GM12878 (cell line): ENCODE measurements around the gene MIAT. TPM values are rescaled to one million over a fixed set of nuclear protein-coding genes. Genes with fewer than 3 reads are reported as not detected.

Experiments used
- polyA plus RNA-seq, 11 experiments: library from polyadenylated mRNA; depleted of rRNA in 4 of 11; unstranded in 6 of 11; stranded (reverse) in 5 of 11; fragments of >200 nt; fragmentation: Nextera tagmentation in 4 of 11; fragmentation: Illumina TruSeq in 1 of 11; extraction: Ambion mirVana in 4 of 11; extraction: Trizol in 1 of 11; gene quantifications; 1 replicate in 1 of 11; 2 replicates in 10 of 11; pipeline versions ENCODE4 v1.2.1 to v1.2.3, GENCODE V29; 2011 to 2016; ENCODE audit warnings: inconsistent platforms in 2 of 11, missing spikeins in 2 of 11, low read depth in 1 of 11
- small RNA-seq: library from RNA; depleted of rRNA; stranded (forward); fragments of <200 nt; gene quantifications from one replicate; pipeline ENCODE3, GENCODE V24; 2014
- total RNA-seq, 4 experiments: library from RNA; depleted of rRNA in 3 of 4; stranded (reverse); fragments of >200 nt in 3 of 4; fragmentation: Illumina TruSeq in 1 of 4; extraction: Trizol in 1 of 4; gene quantifications; 2 replicates each; pipeline versions ENCODE4 v1.2.1 to v1.2.3, GENCODE V29; 2013 to 2021

MIAT gene
- total and polyA plus RNA-seq, 10 of the 15 experiments (the other 5 are each of a cell fraction or from before 2014, with no cell fraction given), result 0.39 to 13.7 (median 4.6) TPM

Small RNAs within 50 kb of the gene (small RNA-seq; reads per million reads assigned to genes)
- not detected for gene RF01874

Other genes starting within 250 kb of the MIAT start
- gene ASPHD2, start 228.3 kb upstream of the MIAT start, total RNA-seq (2014; rRNA removed), result 10.4 and 10.8 TPM in 2 replicates
- gene ASPHD2, start 228.3 kb upstream of the MIAT start, total RNA-seq (2014; rRNA removed; fragmentation: Illumina TruSeq; extraction: Trizol), result 5.0 and 5.3 TPM in 2 replicates
- gene ASPHD2, start 228.3 kb upstream of the MIAT start, total RNA-seq (2021), result 10.6 TPM in 2 replicates
- gene ASPHD2, start 228.3 kb upstream of the MIAT start, polyA plus RNA-seq (2011; rRNA removed), result 6.2 and 7.7 TPM in 2 replicates
- 3.5 and 5.1 TPM in 2 replicates for gene ASPHD2, start 228.3 kb upstream of the MIAT start, polyA plus RNA-seq (2014; fragmentation: Illumina TruSeq; extraction: Trizol)
- gene ASPHD2, start 228.3 kb upstream of the MIAT start, polyA plus RNA-seq (2014; fragmentation: Nextera tagmentation; extraction: Ambion mirVana), result 1 to 10 TPM; 1.6 to 2.3 TPM
- gene ASPHD2, start 228.3 kb upstream of the MIAT start, polyA plus RNA-seq (2014; rRNA removed), result 9.0 TPM in 2 replicates
- 1 to 10 TPM; 1.6 to 3.2 TPM for gene ASPHD2, start 228.3 kb upstream of the MIAT start, polyA plus RNA-seq (2016; fragmentation: Nextera tagmentation; extraction: Ambion mirVana)
- gene HPS4, start 173.8 kb upstream of the MIAT start, total RNA-seq (2014; rRNA removed), result 36.7 and 38.5 TPM in 2 replicates
- gene HPS4, start 173.8 kb upstream of the MIAT start, total RNA-seq (2014; rRNA removed; fragmentation: Illumina TruSeq; extraction: Trizol), result 24.2 and 25.7 TPM in 2 replicates
- gene HPS4, start 173.8 kb upstream of the MIAT start, total RNA-seq (2021), result 34.2 and 35.2 TPM in 2 replicates
- gene HPS4, start 173.8 kb upstream of the MIAT start, polyA plus RNA-seq (2011; rRNA removed), result 36.5 and 52.5 TPM in 2 replicates
- gene HPS4, start 173.8 kb upstream of the MIAT start, polyA plus RNA-seq (2014; fragmentation: Illumina TruSeq; extraction: Trizol), result 27.3 and 31.1 TPM in 2 replicates
- 10 to 100 TPM; 11.7 to 12.3 TPM for gene HPS4, start 173.8 kb upstream of the MIAT start, polyA plus RNA-seq (2014; fragmentation: Nextera tagmentation; extraction: Ambion mirVana)
- 32.4 and 34.4 TPM in 2 replicates for gene HPS4, start 173.8 kb upstream of the MIAT start, polyA plus RNA-seq (2014; rRNA removed)
- 10 to 100 TPM; 28.7 to 30.5 TPM for gene HPS4, start 173.8 kb upstream of the MIAT start, polyA plus RNA-seq (2016; fragmentation: Nextera tagmentation; extraction: Ambion mirVana)
- 17.2 and 17.7 TPM in 2 replicates for gene SRRD, start 173.7 kb upstream of the MIAT start, total RNA-seq (2014; rRNA removed)
- gene SRRD, start 173.7 kb upstream of the MIAT start, total RNA-seq (2014; rRNA removed; fragmentation: Illumina TruSeq; extraction: Trizol), result 21.2 and 26.4 TPM in 2 replicates
- gene SRRD, start 173.7 kb upstream of the MIAT start, total RNA-seq (2021), result 27.5 and 32.9 TPM in 2 replicates
- gene SRRD, start 173.7 kb upstream of the MIAT start, polyA plus RNA-seq (2011; rRNA removed), result 50.5 and 55.9 TPM in 2 replicates
- 31.5 and 41.6 TPM in 2 replicates for gene SRRD, start 173.7 kb upstream of the MIAT start, polyA plus RNA-seq (2014; fragmentation: Illumina TruSeq; extraction: Trizol)
- gene SRRD, start 173.7 kb upstream of the MIAT start, polyA plus RNA-seq (2014; fragmentation: Nextera tagmentation; extraction: Ambion mirVana), result 10 to 100 TPM in 1 of 2 experiments, 1 to 10 TPM in 1; 4.1 to 15.4 TPM
- 22.3 and 27.4 TPM in 2 replicates for gene SRRD, start 173.7 kb upstream of the MIAT start, polyA plus RNA-seq (2014; rRNA removed)
- 10 to 100 TPM; 42.9 to 50.6 TPM for gene SRRD, start 173.7 kb upstream of the MIAT start, polyA plus RNA-seq (2016; fragmentation: Nextera tagmentation; extraction: Ambion mirVana)
- 31.7 and 34.6 TPM in 2 replicates for gene TFIP11, start 145.1 kb upstream of the MIAT start, total RNA-seq (2014; rRNA removed)
- gene TFIP11, start 145.1 kb upstream of the MIAT start, total RNA-seq (2014; rRNA removed; fragmentation: Illumina TruSeq; extraction: Trizol), result 28.3 and 32.2 TPM in 2 replicates
- 35.6 and 42.2 TPM in 2 replicates for gene TFIP11, start 145.1 kb upstream of the MIAT start, total RNA-seq (2021)
- gene TFIP11, start 145.1 kb upstream of the MIAT start, polyA plus RNA-seq (2011; rRNA removed), result 36.5 and 43.3 TPM in 2 replicates
- 27.3 and 29.4 TPM in 2 replicates for gene TFIP11, start 145.1 kb upstream of the MIAT start, polyA plus RNA-seq (2014; fragmentation: Illumina TruSeq; extraction: Trizol)
- 10 to 100 TPM; 14.2 to 19.1 TPM for gene TFIP11, start 145.1 kb upstream of the MIAT start, polyA plus RNA-seq (2014; fragmentation: Nextera tagmentation; extraction: Ambion mirVana)
- 23.1 and 31.6 TPM in 2 replicates for gene TFIP11, start 145.1 kb upstream of the MIAT start, polyA plus RNA-seq (2014; rRNA removed)
- gene TFIP11, start 145.1 kb upstream of the MIAT start, polyA plus RNA-seq (2016; fragmentation: Nextera tagmentation; extraction: Ambion mirVana), result 10 to 100 TPM; 35.9 to 40.1 TPM
- 29.0 and 29.5 TPM in 2 replicates for gene TPST2, start 67.5 kb upstream of the MIAT start, total RNA-seq (2014; rRNA removed)
- gene TPST2, start 67.5 kb upstream of the MIAT start, total RNA-seq (2014; rRNA removed; fragmentation: Illumina TruSeq; extraction: Trizol), result 13.0 and 13.2 TPM in 2 replicates
- 31.2 and 32.2 TPM in 2 replicates for gene TPST2, start 67.5 kb upstream of the MIAT start, total RNA-seq (2021)
- 22.2 and 28.2 TPM in 2 replicates for gene TPST2, start 67.5 kb upstream of the MIAT start, polyA plus RNA-seq (2011; rRNA removed)
- gene TPST2, start 67.5 kb upstream of the MIAT start, polyA plus RNA-seq (2014; fragmentation: Illumina TruSeq; extraction: Trizol), result 11.4 and 16.4 TPM in 2 replicates
- 10 to 100 TPM in 1 of 2 experiments, 1 to 10 TPM in 1; 6.3 to 10.7 TPM for gene TPST2, start 67.5 kb upstream of the MIAT start, polyA plus RNA-seq (2014; fragmentation: Nextera tagmentation; extraction: Ambion mirVana)
- gene TPST2, start 67.5 kb upstream of the MIAT start, polyA plus RNA-seq (2014; rRNA removed), result 30.0 and 33.7 TPM in 2 replicates
- gene TPST2, start 67.5 kb upstream of the MIAT start, polyA plus RNA-seq (2016; fragmentation: Nextera tagmentation; extraction: Ambion mirVana), result 10 to 100 TPM; 28.5 to 28.7 TPM
- gene CRYBB1, start 39.6 kb upstream of the MIAT start, total RNA-seq (2014; rRNA removed), result 0.11 TPM in 1 of 2 replicates, not detected in the other
- gene CRYBB1, start 39.6 kb upstream of the MIAT start, total RNA-seq (2014; rRNA removed; fragmentation: Illumina TruSeq; extraction: Trizol), result not detected in 2 replicates
- gene CRYBB1, start 39.6 kb upstream of the MIAT start, total RNA-seq (2021), result 0.64 TPM in 1 of 2 replicates, not detected in the other
- not detected in 2 replicates for gene CRYBB1, start 39.6 kb upstream of the MIAT start, polyA plus RNA-seq (2011; rRNA removed)
- 0.09 TPM in 1 of 2 replicates, not detected in the other for gene CRYBB1, start 39.6 kb upstream of the MIAT start, polyA plus RNA-seq (2014; fragmentation: Illumina TruSeq; extraction: Trizol)
- under 1 TPM in 1 of 2 experiments, not detected in 1; 0.23 TPM for gene CRYBB1, start 39.6 kb upstream of the MIAT start, polyA plus RNA-seq (2014; fragmentation: Nextera tagmentation; extraction: Ambion mirVana)
- 0.13 TPM in 1 of 2 replicates, not detected in the other for gene CRYBB1, start 39.6 kb upstream of the MIAT start, polyA plus RNA-seq (2014; rRNA removed)
- under 1 TPM in 1 of 2 experiments, not detected in 1; 0.32 TPM for gene CRYBB1, start 39.6 kb upstream of the MIAT start, polyA plus RNA-seq (2016; fragmentation: Nextera tagmentation; extraction: Ambion mirVana)
- 0.17 TPM in 1 of 2 replicates, not detected in the other for gene CRYBA4, start 35.6 kb upstream of the MIAT start, total RNA-seq (2014; rRNA removed)
- gene CRYBA4, start 35.6 kb upstream of the MIAT start, total RNA-seq (2014; rRNA removed; fragmentation: Illumina TruSeq; extraction: Trizol), result not detected in 2 replicates
- not detected in 2 replicates for gene CRYBA4, start 35.6 kb upstream of the MIAT start, total RNA-seq (2021)
- gene CRYBA4, start 35.6 kb upstream of the MIAT start, polyA plus RNA-seq (2011; rRNA removed), result 0.12 TPM in 2 replicates
- gene CRYBA4, start 35.6 kb upstream of the MIAT start, polyA plus RNA-seq (2014; fragmentation: Illumina TruSeq; extraction: Trizol), result not detected in 2 replicates
- gene CRYBA4, start 35.6 kb upstream of the MIAT start, polyA plus RNA-seq (2014; fragmentation: Nextera tagmentation; extraction: Ambion mirVana), result not detected
- not detected in 2 replicates for gene CRYBA4, start 35.6 kb upstream of the MIAT start, polyA plus RNA-seq (2014; rRNA removed)
- not detected for gene CRYBA4, start 35.6 kb upstream of the MIAT start, polyA plus RNA-seq (2016; fragmentation: Nextera tagmentation; extraction: Ambion mirVana)